NCI-H446 treated with DMSO at 0.1 percent for 48 hours (cell line): Measurements from ENCODE around the gene ZFP42.
"Not testable (repeated sequence)": the region's sequence is repeated elsewhere in the genome, so short reads cannot be mapped to it uniquely, and the experiment has no call there.

Experiments
- DNase-seq: peaks from one replicate; lab custom pipeline; 2025; lab: John Stamatoyannopoulos, UW

Gene ZFP42

DNA sequence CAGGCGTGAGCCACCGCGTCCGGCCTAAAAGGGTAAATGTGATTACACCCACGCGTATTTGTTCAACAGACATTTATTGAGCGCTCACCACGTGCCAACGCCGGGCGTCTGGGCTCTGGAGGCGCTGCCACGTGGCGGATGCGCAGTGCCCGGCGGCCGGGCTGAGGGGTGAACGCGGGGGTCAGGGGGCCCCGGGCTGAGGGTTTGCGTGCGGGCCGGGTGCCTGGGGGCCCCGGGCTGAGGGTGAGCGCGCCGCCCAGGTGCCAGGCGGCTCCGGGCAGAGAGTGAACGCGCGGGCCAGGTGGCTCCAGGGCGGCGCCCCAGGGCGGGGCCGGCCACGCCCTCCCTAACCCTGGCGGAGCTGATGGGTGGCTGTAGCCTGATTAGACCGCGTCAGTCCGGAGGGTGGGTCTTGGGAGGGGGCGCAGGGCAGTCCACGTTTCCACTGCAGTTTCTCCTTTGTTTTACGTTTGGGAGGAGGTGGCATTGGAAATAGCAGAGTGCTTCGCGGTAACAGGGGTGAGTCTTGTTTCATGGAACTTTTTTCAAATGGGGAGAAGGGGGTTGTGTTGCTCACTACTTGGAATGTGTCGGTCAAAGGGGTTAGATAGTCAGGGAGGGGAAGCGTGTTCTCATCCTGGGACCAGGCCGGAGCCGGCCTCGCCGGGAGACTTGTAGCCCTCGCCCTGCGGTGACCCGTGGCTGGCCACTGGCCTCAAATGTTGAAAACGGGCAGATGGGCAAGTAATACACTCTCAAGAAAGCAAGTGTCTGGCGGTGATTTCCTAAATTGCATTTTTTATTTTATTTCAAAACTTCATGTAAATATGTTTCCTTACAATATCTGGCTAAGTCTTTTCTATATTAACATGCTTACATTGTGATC, at the start of gene ZFP42:
TSS of gene ZFP42 (plus strand) at position 450 of the 886 bp plus-strand sequence. CDS start 7,037 bp downstream, outside the sequence.
- no peak for DNase-seq

DNA sequence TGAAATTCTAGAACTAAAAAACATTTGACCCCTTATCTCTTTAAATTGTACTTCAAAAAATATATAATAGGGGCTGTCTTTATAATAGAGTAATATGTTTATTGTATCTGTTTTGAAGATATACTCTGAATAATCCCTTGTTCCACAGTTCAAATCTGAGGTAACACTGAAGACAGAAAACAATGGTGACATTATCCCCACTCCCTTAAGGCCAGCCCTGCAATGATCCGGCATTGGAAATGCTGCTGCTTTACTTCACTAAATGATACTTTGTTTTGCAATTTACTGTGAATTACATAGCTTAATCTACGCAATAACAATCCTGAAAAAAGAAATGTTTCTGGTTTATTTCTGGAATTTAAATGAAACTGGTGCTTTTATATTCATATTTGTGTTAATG, 34.4 kb upstream of the ZFP42 start:
- no peak for DNase-seq

DNA sequence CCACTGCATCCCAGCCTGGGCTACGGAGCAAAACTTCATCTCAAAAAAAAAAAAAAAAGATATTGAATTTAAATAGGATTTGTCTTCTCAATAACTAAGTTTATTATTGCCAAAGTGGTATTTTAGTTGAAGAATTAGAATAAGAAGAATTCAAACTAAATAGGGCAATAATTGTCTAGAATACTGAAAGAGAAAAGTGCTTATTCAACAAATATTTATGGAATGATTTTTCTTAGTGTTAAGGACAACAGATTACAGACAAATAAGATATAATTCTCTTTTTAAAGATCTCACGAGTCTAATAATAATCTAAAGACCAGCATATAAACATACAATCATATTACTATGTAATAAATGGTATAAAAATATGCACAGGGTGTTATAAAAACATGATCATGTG, 33.6 kb upstream of the ZFP42 start:
- DNase-seq, result no peak

DNA sequence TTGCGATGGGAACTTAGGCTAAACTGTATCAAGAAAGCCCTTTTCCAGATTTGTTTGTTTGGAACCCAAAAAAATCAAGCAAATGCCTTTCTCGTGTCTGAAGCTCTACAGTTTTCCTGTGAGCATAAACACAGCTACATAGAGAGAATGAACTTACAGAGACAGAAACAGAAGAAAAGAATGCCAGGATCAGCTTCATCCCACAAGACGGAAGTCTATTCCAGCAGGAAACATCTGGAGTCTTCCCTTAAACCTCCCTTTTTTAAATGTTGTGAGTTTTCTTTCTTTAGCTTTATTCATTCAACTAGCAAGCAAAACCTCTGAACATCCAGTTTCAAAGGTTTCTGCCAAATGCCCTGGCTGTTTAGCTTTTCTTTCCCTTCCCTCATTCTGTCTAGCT, 32.6 kb upstream of the ZFP42 start:
- no peak for DNase-seq

DNA sequence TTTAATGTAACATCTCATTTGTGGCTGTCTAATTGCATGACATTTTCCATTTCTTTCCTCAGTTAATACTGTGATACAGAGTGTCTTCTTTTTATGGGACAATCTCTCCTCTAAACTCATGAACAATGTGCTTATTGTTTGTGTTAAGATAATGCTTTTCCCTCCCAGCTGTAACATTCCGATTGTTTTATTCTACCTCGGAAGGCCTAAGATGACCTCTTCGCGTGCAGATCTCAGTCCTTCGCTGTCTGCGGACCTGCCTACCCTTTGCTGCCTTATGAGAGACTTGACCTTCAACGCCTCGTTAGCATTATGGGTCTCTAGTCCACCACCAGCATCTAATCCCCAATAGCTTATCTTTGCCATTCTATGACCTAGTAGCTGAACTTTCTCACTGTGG, 29.8 kb upstream of the ZFP42 start:
- DNase-seq, result no peak

DNA sequence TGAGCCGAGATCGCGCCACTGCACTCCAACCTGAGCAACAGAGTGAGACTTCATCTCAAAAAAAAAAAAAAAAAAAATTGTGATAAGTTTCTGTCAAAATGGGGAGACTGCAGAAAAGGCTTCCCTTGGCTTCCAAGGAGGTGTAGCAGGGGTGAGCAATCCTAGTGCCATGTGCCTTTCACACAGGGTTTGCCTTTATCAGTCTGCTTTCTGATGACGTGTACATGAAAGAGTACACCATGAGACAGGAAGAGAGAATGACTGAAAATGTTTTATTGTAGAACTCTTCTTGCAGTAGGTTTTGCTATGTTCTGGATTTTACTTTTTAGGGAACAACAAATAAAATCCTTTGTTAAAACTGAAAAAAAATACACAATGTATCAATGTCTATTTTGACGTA, 23.4 kb upstream of the ZFP42 start:
- DNase-seq, result no peak

DNA sequence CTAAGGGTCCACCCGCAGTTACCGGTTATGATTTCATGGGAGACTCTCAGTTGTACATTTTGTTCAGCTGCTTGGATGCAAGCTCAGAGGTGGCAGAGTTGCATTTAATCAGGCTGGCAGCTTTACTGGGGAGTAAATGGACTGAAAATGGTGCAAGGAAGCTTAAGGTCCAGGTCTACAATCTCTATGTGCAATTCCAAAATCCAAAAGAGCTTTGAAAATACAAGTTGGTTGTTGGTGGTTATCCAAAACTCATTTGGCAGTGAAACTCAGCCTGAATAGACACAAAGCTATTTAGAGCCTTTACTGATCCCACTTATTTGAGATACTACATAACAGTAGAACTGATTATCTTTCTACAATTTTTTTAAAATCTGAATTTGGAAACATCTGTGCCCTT, 11.8 kb upstream of the ZFP42 start:
- DNase-seq, result no peak

DNA sequence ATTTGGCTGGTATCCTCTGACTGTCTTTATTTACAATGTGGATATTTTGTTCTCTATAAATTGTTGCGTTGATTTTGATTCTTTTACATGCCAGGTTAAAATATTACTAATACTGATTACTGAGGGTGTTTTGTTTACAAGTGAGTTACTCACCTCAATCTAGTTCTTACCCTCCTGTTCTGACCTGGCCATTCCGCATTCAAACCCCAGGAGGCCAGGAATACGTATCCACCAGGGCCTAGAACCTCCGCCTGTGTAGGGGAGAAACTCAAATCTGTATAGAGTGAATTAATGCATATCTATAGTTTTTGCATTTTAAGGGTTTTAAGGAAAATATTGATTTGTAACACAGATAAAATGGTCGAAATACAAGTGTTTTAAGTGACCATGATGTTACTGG, 2.6 kb upstream of the ZFP42 start:
- DNase-seq, result no peak

DNA sequence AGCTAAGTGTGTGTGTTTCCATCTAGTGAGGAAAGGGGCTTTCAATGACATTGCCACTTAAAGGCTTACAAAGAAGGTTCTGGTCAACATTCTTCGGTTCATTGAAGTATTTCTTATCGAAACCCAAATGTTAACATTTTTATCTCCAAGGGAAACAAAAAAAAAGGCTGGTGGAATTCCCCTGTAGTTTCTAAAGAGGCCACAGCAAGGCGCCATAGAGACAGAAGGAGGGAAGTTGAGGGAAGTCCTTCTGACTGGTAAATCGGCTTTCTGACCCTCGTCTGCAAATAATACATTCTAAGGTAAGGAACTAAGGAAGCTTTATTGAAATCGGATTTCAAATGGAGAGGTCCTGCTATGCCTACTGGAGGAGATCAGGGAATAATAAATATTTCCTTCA, 1.7 kb upstream of the ZFP42 start:
- DNase-seq, result no peak

DNA sequence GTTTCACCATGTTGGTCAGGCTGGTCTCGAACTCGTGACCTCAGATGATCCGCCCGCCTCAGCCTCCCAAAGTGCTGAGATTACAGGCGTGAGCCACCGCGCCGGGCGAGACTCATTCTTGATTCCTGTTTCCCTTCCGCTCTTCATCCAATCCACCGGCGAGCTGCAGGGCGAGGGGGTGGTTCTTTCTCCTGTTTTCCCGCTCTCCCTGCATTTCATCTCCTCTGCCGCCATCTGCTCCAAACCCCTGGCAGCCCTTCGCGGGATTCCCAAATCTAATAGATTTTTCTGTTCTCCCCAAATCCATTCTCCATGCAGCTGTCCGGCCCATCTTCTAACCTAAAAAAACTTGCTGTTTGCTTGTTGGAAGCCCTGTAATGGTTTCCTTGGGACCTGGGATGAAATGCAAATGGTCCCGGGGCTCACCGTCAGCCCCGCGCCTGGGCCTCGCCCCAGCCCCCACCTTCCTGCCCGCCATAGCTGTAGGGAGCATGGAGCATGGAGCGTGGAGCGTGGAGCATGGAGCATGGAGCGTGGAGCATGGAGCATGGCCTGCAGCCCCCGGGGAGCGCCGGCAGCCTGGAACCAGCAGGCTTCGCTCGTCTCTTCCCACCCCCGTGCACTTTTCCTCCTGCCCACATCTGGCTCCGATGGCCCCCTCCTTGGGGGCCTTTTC, 1.1 kb downstream of the ZFP42 start:
- no peak for DNase-seq

DNA sequence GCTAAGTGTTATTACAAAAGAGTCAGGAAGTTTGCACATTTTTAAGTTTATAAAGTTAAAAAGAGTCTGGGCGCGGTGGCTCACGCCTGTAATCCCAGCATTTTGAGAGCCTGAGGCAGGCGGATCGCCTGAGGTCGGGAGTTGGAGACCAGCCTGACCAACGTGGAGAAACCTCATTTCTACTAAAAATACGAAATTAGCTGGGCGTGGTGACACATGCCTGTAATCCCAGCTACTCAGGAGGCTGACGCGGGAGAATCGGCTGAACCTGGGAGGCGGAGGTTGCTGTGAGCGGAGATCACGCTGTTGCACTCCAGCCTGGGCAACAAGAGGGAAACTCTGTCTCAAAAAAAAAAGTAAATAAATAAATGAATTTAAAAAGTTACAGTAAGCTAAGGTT, 2.4 kb downstream of the ZFP42 start:
- not testable (repeated sequence) for DNase-seq

DNA sequence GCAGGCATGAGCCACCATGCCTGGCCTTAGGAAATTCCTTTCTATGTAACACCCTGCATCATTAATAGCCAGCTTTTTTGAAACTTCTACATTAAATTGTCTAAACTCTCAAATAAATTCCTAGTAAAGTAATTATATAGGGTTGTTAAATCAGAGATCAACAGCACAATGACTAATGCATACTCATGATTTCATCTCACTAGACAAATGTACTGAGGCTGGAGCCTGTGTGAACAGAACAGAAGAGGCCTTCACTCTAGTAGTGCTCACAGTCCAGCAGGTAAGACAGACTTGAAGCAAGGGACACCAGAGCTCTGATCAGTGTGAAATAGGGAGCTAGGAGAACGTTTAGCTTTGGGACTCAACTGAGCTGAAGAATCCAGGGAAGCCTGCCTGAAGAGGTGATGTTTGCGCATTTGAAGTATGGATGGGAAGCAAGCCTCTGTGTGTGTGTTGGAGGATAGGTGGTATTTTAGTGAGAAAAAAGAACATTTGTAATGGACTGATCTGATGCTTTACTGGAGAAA, 3.9 kb downstream of the ZFP42 start:
- no peak for DNase-seq

DNA sequence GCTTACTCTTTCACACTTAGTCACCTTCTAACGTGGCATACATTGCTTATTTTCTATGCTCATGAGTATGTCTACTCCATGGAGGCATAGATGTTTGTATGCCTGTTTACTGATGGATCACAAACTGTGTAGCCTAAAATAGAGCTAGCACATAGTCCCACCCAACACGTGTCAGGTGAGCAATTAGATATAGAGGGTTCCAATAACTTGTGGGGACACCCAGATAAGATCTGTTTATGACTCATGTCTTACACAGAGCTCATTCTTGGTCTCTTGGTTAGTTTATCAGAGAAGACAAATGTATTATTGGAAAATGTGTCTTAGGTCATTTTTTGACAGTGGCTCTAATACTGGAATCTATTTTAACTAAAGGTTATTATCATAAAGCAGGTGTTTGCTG, 6.8 kb downstream of the ZFP42 start:
- DNase-seq, result no peak

DNA sequence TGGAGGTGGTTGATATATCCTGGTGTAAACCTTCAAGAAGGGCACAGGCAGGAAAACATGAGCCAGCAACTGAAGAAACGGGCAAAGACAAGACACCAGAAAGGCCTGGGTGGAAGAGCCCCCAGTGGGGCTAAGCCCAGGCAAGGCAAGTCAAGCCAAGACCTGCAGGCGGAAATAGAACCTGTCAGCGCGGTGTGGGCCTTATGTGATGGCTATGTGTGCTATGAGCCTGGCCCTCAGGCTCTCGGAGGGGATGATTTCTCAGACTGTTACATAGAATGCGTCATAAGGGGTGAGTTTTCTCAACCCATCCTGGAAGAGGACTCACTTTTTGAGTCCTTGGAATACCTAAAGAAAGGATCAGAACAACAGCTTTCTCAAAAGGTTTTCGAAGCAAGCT, 7.2 kb downstream of the ZFP42 start:
- DNase-seq, result no peak

DNA sequence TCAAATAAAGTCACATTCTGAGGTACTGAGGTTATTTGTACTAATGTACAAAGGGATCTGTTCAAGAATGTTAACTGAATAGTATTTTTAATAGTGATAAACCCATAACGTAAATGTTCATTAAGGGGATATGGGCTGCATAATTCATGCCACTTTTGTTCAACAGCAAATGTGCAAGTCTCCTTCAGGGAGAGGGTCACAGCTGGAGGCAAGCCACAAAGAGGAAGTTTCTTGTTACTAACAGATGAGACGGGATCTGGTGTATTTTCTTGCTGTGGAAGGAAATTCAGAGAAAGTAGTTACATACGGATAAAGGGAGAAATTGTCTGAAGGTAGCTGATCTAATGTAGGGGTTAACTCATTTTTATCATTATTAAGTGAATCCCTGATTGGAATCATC, 10.0 kb downstream of the ZFP42 start:
- DNase-seq, result no peak

DNA sequence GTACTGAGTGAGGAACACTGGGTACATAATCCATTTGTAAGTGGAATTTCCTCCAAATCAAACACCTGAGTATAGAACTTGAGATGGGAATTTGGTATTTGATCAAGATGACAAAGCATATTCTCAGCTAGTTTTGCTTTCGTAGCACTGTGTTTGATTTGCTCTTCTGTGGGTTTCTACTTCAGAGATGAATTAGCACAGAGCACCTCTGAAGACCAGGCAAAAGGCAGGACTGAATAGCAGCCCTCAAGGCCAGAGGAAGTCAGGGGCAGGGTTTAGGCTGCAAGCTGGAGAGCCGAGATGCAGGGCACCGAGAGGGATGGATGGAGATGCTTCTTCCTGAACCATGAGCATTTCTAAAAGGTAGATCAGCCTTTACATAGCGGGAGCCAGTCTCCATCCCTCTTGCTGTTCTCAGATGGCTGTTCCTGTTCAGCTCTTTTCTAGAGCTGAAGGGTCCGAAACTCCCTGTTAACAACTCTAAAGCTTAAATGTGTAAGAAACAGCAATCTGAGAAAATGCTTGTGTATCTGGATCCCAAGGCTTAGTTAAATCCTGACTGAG, 10.8 kb downstream of the ZFP42 start:
- DNase-seq, result no peak

DNA sequence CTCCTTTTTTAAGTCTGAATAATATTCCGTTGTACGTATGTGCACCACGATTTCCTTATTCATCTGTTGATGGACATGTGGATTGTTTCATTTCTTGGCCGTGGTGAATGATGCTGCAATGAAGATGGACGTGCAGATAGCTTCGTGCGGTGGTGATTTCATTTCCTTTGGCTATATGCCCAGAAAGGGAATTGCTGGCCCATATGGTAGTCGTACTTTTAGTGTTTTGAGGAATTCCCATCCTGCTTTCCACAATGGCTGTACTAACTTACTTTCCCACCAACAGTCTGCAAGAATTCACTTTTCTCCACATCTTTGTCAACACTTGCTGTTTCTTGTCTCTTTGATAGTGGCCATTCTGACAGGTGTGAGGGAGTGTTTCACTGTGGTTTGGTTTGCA, 12.8 kb downstream of the ZFP42 start:
- no peak for DNase-seq

DNA sequence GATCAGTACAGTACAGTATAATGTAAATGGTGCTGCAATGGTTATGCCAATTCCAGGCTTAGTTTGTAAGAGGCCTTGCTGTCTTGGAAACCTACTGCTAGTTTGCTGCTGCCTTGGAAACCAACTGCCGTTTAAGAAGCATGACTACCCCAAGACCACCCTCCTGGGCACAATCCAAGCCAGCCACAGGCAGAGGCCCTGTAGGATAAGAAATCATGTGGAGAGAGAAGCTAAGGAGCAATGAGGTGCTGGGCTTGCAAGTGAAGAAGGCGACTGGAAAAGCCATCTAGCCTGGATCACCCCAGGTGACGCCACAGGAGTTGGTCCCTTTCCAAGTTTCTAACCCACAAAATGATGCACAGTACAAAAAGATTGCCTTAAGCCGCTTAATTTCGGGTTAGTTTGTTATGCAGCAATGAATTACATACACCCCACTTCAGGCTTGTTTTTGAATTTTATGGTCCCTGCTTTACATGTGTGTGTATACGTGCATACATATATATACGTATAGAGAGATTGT, 16.9 kb downstream of the ZFP42 start:
- DNase-seq, result no peak

DNA sequence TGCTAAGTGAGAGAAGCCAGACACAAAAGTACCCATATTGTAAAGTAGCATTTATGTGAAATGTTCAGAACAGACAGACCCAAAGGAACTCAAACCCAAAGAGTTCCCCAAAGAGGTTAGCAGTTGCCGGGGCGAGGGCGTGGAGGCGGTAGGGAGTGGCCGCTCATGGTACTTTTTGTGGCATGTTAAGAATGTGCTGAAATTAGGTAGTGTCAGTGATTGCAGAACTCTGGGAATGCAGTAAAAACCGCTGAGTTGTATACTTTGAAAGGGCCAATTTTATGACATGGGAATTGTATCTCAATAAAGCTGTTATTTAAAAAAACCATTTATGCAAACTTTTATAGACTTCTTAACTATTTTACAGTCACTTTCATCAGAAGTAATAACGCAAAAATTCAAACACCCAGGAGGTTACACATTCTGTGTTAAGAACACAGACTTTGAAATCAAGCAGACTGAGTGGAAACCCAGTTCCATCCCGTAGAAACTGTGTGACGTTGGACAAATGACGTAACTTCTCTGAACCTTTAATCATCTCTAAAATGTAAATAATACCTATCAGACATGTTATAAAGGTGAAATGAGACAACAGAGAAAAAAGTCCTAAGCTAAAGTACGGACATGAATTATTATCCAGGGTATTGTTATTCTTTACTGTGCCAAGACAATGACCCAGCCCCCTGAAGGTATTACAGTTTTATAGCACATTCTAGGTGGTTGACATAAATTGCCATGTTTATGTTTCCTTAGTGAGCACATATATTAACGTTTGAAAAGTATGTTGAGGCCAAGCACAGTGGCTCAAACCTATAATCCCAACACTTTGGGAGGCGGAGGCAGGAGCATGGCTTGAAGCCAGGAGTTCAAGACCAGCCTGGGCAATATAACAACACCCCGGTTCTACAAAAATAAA, 19.7 kb downstream of the ZFP42 start:
- DNase-seq, result no peak

DNA sequence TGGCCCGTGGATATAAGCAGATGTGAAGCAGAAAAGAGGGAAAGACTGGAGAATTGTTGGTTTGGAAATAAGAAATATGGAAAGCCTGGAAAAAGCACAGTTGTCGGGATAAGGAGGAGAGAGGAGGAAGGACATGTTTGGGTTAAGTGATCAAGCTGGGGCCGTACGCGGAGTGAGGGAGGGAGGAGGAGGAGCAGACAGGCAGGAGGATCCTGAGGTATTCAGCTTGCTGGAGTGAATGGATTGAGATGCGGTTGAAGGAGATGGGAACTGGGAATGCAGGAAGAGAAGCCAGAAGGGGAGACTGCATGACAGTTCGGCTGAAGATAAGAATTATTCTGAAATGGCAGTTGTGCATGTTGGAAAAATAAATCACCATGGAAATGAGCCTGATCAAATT, 21.2 kb downstream of the ZFP42 start:
- no peak for DNase-seq

DNA sequence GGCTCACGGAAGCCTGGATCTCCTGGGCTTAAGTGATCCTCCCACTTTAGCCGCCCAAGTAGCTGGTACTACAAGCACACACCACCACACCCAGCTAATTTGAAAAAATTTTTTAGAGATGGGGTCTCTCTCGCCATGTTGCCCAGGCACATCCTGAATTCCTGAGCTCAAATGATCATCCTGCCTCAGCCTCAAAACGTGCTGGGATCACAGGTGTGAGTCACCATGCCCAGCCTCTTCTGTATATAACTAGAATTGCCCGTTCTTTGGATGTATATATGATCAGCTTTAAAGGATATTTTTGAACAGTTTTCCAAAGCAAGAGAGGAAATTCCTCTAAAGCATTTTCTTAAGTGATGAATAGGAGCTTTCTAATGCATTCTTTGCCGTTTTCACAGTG, 22.7 kb downstream of the ZFP42 start:
- DNase-seq, result no peak
